HG02588 (cell line): ENCODE measurements around the gene PPM1B.
"Not testable (repeated sequence)": the region's sequence is repeated elsewhere in the genome, so short reads cannot be mapped to it uniquely, and the experiment has no call there.

Source experiments
- ATAC-seq: cut with Tn5 transposase; IDR thresholded peaks from one replicate; pipeline ENCODE4 v1.9.1; 2021; ENCODE audit warnings: mild to moderate bottlenecking, moderate library complexity; ENCODE audit not compliant: unreplicated experiment

Gene PPM1B

DNA sequence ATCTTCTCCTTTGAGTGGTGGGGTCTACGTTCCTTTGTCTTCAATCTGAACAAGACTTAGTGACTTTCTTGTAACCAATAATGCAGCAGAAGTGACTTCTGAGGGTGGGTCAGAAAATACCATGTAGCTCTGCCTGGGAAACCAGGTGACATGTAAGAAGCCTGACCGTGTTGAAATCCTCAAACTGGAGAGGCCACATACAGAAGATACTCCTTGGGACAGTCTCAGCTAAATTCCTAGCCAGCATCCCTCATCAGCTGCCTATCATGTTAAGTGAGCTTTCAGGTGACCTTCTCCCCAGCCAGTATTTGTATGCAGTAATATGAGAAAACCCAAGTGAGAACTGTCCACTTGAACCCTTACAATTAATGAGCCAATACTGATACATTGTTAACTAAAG lies 27.0 kb downstream of the PPM1B start:
- ATAC-seq = no peak

DNA sequence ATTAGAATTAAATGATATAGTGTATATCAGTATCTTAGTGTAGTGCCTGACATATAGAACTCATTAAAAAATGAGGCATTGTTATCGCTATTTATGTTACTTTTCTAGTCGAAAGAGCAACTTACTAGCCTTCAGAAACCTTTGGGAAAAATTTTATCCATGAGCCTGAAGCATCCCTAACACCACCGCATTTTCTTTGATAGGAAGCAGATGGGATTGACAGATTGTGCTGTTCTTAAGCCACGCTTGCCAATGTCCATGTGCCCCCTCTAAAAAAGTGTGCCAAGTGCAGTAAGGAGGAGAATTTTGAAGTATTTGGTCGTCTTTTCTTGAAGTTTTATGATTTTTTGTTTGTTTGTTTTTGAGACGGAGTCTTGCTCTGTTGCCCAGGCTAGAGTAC lies 29.1 kb downstream of the PPM1B start:
- ATAC-seq = no peak

DNA sequence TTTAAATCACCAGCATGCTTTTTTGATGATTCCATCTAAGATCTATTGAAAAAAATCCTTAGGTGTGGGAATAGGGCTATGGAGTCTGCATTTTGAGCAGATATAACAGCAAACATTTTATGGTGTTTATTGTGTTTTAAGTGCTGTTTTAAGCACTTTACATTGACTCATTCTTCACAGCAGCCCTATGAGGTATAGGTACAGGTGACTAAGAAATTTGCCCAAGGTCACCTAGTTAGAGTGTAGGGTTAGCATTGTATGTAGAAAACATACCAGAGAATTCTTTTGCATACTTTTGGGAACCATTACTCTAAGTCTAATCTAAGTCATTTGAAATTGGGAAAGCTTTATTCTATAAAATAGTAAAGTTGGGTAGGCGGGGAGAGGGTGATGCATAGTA lies 31.3 kb downstream of the PPM1B start:
- ATAC-seq = no peak

DNA sequence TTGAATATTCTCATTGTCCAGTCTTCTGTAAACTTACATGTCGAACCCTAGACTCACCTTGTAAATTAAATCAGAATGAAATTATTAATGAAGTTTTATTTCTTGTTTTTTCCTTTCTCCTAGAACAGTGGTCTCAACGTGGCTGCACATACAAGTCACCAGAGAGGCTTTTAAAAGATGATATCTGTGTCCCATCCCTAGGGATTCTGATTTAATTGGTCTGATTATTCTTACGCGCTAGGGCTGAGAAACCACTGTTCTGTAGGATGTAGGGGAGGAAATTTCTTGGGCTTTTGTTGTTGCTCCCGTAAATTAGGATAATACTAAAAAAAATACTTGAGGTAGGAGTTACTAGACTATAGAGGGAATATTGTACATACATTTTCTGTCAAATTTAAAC lies 32.1 kb downstream of the PPM1B start:
- ATAC-seq = no peak

DNA sequence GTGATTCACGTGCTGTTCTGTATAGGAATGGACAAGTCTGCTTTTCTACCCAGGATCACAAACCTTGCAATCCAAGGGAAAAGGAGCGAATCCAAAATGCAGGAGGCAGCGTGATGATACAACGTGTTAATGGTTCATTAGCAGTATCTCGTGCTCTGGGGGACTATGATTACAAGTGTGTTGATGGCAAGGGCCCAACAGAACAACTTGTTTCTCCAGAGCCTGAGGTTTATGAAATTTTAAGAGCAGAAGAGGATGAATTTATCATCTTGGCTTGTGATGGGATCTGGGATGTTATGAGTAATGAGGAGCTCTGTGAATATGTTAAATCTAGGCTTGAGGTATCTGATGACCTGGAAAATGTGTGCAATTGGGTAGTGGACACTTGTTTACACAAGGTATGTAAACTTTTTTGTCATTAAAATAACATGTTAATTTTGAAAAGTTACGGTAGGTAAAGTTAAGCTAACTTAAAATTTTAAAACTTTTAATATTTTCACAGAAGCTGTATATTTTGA lies 33.0 kb downstream of the PPM1B start:
- ATAC-seq = no peak

DNA sequence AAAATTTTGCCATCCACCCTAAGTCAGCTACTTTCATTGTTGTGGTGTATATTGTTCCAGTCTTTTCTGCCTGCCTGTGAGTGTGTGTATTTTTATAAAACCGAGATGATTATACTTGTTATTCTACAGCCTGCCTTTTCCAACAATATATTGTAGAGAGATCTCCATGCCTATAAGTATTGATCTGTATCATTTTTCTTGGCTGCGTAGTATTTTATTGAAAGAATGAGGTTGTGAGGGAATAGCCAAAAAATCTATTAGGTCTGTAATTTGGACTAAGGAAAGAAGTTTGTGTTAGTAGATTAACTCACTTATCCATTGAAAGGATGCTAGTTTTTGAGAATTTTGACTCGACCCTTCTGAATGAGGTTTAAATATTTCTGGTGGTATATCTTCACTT lies 34.9 kb downstream of the PPM1B start:
- no peak for ATAC-seq

DNA sequence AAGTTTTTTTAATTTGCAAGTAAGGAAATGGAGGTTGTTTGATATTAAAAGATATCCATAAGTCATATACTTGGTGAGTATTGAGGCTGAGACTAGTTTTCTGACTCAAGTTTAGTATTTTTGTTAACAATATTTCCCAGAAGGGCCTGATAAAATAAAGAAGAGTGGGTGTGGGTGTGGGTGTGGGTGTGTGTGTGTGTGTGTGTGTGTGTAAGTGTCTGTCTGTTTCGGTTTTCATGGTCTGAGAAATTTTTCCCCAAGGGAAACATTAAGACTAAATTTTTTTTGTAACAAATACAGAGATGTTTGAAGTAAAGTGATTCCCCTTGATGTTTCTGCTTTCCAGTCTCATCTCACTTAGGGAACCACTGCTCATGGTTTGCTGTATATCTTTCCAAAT lies 36.5 kb downstream of the PPM1B start:
- ATAC-seq = no peak

DNA sequence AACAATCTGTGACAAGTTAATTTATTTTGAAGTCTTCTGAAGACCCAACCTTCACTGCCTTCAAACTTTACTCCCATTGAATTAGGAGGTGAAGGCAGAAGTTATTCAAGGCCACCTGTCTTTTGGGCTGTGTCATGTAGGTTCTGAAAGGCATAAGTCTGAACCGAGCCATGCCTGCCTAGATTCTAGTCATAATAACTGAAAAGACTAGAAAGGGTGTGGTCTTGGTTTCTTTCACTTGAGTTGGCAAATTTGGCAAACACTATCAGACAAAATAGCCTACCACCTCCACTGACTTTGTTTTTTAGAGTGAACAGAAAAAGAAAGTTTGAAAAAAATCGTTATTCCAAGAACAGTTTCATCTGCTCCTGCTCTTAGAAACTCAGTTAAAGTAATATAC lies 38.4 kb downstream of the PPM1B start:
- no peak for ATAC-seq

DNA sequence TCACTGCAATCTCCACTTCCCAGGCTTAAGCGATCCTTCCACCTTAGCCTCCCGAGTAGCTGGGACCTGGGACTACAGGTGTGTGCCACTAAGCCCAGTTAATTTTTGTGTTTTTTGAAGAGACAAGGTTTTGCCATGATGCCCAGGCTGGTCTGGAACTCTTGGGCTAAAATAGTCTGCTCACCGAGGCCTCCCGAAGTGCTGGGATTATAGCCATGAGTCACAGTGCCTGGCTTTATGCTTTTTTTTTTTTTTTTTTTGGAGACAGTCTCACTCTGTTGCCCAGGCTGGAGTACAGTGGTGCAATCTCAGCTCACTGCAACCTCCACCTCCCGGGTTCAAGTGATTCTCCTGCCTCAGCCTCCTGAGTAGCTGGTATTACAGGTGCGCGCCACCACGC lies 39.0 kb downstream of the PPM1B start:
- not testable (repeated sequence) for ATAC-seq

DNA sequence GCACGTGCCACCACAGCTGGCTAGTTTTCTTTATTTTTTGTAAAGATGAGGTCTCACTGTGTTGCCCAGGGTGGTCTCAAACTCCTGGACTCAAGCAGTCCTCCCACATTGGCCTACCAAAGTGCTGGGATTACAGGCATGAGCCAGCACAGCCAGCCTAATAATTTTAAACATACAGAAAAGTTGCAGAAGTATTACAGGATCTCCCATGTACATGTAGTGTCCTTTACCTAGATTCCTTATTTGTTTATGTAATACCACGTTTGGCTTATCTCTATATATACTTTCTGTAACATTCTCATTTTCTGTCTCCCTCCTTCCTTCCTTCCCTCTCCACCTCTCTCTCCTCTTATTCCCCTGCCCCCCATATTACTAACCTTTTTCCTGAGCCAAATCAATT lies 41.7 kb downstream of the PPM1B start:
- ATAC-seq = no peak

DNA sequence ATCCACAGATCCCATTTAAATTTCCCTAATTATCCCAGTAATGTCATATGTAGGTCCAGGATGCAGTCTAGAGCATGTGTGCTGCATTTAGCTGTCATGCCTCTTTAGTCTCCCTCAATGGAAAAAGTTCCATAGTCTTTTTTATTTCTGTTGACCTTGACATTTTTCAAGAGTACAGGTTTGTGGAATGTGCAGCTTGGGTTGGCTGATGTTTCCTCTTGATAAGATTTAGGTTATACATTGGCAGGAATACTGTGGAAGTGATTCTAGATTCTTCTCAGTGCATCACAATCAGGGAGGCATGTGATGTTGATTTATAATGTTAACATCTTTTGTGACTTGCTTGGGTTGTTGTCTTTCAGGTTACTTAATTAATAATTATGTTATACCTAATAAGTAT lies 42.5 kb downstream of the PPM1B start:
- no peak for ATAC-seq

DNA sequence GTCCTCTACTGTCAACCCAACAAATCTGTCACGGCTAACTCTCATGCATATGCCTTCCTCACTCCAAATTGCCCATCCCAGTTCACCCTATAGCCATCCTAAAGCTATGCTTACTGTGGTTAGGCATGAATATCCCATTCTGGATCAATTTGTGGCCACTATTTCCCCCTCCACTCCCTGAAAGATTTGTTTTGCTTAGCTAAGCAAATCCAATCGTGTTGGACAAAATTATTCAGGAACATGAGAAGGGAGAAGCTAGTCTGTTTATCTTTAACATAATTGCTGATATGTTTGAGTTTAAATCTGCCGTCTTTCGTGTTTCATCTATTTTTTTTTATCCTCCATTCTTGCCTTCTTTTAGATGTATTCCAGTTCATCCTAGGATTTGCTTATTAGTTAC lies 43.6 kb downstream of the PPM1B start:
- no peak for ATAC-seq

DNA sequence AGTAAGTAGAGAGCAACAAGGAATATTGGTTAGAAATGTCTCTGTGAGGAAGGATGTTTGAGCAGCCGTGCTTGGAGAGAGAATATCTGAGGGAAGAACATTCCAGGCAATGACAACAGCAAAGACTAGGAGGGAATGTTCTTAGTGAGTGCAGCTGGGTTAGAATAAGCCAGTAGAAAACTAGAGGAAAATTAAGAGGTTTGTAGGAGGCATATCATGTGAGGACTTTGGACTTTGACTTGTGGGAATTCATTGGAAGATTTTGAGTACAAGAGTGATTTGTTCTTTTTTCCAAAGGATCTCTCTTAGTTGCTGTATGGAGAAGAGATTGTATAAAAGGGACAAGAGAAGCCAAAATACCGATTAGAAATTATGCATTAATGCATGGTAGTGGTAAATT lies 47.2 kb downstream of the PPM1B start:
- ATAC-seq = no peak

DNA sequence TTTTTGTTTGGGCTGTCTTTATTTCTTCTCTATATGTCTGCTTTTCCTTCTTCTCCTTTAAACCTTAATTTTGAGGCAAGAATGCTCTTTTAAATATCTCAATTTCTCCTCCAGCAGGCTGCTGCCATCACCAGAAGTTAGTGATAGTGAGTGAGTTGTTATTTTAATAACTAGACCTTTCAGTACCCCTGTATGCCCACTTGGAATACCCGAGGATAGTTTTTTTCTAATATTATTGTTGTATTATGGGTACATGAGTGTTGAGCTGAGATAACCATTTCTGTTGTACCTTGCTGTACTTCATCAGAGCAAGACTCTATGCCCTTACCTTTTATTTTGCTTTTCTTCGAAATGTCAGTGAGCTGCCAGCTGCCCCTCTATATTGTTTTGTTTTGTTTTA lies 50.1 kb downstream of the PPM1B start:
- no peak for ATAC-seq

DNA sequence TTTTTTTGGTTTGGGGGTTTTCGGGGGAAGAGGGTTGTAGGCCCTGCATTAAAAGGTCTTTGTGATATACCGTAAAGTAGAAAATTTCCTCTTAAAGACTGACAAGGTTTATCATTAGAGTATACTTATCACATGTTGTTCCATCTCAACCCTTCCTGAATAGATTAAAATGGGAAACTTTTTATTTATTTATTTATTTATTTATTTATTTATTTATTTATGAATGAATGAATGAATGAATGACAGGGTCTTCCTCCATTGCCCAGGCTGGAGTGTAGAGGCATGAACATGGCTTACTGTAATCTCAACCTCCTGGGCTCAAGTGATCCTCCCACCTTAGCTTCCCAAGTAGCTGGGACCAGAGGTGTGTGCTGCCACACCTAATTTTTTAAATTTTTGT lies 58.1 kb downstream of the PPM1B start:
- ATAC-seq = no peak

DNA sequence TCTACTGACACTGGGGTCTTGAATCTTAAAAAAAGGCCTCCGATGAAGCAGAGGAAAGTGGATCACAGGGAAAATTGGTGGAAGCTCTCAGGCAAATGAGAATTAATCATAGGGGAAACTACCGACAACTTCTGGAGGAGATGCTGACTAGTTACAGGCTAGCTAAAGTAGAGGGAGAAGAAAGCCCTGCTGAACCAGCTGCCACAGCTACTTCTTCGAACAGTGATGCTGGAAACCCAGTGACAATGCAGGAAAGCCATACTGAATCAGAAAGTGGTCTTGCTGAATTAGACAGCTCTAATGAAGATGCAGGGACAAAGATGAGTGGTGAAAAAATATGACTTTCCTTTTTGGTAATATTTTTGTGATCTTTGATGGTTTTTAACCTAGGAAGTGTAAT lies 61.7 kb downstream of the PPM1B start:
- ATAC-seq = no peak

DNA sequence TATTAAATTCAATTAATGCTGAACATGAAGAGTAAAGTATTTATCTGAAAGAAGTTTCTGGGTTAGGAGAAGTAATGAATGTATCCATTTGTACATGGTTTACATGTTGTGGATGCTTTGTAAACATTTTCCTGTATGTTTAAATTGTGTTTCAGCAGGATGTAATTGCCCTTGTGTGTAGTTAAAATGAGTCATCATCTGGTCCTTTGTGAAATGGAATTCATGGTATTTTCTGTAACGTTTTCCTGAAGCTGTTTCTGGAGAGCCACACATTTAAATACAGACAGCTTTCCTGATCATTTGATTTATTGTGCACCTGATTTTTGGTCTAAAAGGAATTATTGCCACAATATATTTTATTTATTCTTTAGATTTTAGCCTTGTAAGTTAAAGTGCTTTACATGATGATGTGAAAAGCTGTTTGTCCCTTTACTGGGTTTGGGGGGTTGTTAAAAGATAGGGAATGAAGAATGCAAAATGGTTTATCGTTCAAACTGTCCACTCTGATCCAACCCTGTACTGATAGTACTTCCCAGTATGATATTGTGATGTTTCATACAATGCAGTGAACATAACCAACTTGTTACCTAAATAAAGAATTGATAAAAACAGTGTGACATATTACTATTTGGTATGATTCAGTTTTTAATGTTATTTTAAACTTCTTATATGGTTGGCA lies 64.9 kb downstream of the PPM1B start:
- no peak for ATAC-seq

DNA sequence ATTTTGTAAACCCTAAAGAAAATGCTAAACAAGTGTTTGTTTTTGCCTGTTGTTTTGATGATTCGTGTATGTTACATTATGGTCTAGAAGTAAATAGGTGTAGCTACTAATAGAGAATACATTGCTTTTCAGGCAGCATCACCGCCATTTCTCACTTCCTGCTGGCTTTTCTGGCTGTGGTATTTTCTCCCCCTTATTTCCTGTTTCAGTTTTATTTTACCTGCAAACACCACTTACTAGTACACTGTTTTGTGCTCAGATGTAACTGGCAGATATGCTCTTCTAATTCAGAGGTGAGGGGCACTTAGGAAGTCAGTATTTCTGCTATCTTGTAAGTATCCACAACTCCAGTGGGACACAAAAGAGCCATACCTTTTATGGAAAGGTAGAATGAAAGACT lies 68.5 kb downstream of the PPM1B start:
- ATAC-seq = no peak

DNA sequence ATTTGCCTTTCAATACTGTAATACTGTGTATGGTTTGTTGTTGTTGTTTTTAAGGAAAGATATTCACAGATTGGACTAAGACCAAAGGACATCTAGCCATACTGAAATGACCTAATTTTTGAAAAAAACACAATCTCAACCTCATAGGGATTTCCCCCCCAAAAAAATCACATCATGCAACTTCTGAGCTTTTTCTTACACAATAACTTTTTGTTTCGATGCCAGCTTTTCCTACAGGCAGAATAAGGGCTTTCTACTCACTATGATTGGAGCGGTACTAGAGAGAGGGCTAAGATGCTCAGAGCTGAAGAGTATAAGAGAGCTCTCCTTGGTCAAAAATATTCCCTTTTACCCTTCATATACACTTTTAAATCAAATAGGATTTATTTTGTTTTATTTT lies 74.2 kb downstream of the PPM1B start:
- no peak for ATAC-seq

DNA sequence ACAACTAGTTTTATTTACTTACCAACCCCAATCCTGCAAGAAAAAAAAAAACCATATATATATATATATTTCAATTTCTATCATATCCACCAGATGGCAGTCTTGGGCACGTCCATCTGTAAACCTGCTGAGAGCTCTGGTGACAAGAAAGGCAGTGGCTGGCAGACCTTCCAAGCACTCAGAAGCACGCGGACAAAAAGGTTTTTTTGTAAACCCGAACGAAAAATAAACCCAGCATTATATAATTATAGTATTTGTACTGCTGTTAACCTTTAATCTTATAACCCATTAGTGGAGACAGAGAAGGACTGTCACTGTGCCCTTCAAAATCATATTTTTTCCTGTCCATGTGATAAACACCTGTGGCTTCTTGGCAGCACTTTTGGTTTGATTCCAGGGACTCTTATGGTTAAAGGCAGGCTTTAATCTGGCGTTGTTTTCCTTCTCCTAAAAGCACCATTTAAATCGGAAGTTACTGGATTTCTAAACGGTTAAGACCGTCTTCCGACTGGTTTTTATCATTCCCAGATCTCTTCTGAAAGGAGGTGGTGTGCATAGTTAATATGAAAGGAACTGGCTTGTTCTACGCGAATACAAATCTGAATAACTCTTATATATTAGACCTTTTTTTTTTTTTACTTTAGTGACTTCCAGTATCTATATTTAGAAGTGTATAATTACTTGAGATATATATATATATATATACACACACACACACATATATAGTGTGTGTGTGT lies 75.6 kb downstream of the PPM1B start:
- peak; percentile 50 for ATAC-seq

DNA sequence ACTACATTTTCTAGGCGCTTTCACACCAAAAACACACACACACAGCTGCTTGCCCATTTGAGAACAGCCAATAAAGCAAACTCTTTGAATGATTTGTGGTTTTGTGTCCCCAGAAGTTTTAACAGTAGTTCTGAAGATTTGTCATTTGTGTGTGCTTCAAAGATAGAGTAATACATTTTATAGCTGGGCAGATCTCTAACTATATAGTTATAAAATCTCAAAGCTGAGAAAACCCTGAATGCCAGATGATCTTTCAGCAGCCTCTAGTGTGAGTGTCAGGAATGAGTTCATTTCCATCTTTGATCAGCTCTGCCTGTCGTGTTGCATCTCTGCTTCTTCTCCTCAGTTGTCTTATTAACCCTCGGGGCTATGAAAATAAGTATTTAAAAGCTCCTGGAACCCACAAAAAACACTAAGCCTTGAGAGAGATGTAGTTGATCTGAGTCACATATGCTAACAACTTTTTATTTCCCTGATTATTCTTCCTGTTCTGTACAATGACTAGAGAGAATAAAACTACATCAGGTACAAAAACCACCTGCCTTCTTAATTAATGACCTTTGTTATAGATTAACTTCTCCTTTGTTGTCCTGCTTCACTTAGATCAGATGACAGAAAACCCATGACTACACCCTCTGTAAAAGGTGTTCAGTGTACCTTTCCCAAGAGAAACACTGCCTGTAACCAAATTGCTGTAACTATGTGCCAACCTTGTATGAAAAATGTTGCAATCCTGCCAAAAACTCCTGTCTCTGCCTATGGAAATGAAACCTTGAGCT lies 76.6 kb downstream of the PPM1B start:
- no peak for ATAC-seq

DNA sequence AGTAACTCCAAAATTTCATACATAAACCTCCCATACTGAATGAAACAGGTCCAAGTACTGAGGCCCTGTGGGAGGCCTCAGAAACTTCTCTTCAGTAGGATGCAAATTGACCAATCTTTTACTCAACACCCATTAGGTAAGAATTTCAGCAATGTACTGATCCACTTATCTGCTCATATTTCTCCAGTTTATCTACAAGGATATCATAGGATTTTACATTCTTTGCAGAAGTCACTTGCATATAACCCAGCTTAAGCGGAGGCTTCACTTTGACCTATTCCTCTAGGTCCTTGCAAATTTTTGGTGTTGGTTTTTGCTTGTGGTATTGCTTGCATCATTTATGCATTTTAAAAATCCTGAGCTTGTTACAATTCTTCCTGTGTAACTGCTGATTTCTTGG lies 77.8 kb downstream of the PPM1B start:
- no peak for ATAC-seq
